SHP77 treated with DMSO at 0.1 percent for 48 hours (cell line): Measurements from ENCODE around the gene PPP1R26.

Experiments
- DNase-seq: peaks from one replicate; lab custom pipeline; 2025; lab: John Stamatoyannopoulos, UW

The PPP1R26 gene

DNA sequence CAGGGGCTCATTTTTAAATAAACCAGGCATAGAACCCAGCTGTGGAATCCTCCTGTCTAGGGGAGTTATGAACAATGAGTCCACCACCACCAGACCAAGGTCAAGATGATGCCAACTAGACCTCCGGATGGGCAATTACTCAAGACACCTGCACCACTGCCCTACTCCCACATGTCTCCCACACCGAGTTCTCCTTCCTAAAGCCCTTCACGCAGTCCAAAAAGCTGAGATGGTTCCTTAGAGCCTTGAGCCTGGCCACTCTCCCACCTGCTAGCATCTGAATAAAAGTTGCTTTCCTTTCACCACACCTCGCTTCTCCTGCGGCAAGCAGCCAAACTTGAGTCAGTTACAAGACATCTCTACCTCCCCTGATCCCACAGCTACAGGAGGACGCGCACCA, 15.4 kb upstream of the PPP1R26 start:
- DNase-seq, result no peak

DNA sequence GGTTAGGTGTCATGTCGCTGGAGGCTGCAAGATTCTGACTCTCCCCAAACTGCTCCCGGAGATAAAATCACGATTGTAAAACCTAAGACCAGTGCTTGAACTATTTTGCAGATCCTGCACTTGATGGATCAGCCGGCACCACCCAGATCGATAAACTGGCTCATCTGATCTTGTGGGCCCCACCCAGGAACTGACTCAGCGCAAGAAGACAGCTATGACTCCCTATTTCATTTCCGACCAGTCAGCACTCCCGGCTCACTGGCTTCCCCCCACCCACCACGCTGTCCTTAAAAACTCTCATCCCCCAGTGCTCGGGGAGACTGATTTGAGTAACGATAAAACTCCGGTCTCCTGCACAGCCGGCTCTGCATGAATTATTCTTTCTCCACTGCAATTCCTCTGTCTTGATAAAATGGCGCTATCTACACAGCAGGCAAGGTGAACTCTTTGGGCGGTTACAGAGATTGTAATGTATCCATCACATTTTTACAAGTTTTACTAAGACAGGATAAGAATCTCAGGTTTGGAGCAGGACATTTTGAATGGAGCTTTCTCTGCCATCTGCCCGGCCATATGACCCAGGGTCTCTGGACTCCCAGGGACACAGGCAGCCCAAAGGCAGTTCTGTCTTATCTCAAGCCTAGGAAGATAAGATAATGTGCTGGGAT, 10.6 kb upstream of the PPP1R26 start:
- no peak for DNase-seq

DNA sequence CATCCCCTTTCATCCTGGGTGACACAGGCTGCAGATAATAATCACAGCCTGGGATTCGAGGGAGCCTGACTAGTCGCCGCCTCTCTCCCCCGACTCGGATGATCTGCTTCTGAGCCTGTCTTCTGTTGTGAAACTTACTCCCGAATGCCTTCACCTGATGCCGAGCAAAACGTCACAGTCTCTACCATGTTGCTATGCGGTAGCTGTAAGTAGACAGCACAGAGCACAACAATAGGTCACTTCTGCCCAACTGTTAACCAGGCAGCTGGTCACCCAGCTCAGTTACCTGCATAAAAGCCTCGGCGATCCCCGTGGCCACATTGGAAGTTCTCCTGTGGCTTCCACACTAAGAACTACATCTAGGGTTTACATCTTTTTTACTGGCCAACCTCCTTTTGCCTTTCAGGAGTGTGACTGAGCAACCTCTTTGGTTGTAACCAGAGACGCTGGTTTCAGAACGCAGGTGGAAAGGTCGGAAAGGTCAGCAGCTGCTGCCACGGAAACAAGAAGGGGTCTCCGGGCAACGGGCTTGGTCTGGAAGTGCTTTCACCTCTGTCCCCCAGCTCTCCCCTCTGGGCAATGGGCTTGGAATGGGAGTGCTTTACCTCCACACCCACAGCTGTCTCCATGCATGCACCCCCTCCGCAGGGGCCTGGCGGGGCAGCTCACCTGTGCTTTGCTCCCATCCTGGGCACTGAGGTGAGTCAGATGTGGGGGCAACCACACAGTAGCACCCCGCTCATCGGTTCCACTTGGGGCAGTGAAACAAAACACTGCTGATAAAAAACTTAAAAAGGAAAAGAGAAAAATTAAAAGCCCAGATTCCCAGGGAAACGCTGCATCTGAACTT, 7.6 kb upstream of the PPP1R26 start:
- DNase-seq, result no peak

DNA sequence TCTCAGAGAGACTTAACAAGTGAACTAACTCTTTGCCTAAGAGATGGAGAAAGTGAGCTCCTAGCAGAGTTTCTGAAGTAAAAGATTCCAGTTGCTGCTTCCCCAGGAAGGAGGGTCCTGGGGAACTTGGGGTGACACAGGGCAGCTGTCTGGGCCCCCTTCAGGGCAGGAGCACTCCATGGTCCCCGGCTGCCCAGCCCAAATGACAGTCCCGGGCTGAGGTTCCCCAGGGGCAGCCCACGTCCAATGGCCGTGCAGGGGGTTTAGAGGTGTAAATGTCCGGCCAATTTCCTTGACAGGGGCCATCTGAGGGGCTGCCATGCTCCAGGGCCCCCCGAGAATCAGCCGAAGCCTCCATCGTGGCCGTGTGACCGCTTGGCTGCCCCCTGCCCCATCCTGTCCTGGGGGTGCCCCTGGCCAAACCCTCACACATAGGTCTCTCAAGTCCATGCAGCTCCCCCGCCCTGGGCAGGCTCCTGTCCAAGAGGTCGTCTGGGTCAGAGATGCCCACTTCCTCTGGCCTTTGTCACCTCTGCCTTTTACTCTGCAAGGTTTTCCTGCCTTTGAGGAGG, 5.5 kb upstream of the PPP1R26 start:
- no peak for DNase-seq

DNA sequence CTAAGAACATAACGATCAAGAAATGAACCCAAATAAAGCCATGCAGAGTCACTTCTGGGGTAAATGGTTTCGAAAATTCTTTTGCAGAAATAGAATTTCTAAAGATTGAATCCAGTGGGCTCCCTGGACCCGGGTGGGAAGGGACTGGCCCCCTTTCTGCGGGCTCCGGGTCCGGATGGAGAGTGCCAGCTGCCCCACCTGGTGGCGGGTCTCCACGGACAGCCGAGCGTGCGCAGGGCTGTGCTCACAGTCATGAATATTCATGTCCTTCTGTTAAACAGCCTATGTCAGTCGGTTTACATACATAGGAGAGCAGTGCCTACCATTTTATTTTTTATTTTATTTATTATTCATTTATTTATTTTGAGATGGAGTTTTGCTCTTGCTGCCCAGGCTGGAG, 4.7 kb upstream of the PPP1R26 start:
- no peak for DNase-seq

DNA sequence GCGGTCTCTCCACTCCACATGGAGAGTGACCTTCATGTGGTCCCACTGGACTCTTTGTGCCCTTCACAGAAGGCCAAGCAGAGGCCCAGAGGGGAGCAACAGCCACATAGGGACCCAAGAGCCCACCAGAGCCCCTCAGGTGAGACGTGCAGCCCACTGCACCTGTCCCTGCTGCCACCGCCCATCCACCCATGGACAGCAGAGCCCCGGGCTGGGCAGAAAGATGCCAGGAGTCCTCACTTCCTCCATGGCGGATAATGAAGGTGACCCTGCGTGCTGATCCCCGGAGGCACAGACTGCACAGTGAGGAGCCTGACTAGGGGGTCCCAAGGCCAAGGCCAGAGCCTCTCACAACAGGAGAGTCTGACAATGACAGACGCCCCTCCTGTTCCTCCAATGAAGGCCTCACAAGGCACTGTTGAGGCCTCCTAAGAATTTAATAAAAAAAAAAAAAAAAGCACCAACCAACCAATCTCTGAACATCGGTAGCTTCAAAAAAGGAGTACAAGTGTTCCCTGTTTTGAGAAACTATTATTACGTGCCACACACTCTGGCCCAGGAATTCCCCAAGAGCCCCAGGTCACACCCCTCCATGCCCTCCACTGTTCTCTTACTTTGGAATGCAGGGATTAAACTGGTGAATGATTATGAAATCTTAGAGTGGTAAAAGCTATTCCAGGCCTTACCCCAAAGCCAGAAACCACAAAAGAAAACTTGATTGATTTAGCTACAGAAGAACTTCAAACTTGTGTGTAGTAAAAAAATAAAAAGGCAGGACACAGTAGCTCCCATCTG, 2.8 kb upstream of the PPP1R26 start:
- DNase-seq, result no peak

DNA sequence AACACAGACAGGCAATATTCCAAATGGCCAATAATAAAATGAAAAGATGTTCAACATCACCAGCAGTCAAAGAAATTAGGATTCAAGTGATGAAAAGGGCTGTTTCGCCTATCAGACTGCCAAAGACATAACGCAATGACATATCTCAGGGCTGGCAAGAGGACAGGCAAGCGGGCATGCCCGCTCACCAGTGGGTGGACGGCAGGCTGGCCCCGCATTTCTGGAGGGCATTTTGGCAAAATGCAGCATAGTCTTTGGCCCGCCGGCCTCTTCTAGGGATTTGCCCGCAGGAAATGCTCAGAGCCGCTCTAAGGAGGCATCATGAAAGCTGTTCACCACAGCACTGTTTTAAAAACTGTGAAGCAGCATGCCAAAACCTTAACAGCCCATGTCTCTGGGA, 1.4 kb upstream of the PPP1R26 start:
- no peak for DNase-seq

DNA sequence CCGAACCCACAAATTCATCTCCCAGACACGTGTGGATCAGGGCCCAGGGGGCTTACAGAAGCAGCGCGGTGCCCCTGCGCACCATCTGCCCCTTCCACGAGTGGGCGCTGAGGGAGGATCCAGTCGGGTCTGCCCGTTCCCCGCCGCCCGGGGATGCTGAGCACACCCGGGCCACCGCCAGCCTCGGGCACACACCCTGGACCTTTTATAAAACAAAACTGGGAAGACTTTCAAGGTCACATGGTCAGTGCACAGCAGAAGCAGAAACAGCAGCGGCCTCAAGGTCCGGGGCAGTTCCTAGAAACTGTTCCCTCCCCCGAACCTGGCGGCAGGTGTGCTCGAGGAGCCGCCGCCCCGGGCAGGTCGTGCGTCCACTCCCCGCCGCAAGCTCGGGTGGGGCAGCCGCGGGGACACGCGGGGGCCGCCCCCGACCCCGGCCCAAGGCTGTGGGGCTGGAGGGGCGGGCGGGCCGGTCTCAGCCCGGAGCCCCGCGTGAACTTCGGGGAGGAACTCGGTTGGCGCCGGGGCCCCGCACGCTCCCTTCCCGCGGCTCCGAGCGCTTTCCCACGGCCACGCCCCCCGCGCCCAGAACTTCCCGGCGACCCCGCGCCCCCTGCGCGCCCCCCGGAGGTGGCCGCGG, 633 bp upstream of the PPP1R26 start:
- no peak for DNase-seq

DNA sequence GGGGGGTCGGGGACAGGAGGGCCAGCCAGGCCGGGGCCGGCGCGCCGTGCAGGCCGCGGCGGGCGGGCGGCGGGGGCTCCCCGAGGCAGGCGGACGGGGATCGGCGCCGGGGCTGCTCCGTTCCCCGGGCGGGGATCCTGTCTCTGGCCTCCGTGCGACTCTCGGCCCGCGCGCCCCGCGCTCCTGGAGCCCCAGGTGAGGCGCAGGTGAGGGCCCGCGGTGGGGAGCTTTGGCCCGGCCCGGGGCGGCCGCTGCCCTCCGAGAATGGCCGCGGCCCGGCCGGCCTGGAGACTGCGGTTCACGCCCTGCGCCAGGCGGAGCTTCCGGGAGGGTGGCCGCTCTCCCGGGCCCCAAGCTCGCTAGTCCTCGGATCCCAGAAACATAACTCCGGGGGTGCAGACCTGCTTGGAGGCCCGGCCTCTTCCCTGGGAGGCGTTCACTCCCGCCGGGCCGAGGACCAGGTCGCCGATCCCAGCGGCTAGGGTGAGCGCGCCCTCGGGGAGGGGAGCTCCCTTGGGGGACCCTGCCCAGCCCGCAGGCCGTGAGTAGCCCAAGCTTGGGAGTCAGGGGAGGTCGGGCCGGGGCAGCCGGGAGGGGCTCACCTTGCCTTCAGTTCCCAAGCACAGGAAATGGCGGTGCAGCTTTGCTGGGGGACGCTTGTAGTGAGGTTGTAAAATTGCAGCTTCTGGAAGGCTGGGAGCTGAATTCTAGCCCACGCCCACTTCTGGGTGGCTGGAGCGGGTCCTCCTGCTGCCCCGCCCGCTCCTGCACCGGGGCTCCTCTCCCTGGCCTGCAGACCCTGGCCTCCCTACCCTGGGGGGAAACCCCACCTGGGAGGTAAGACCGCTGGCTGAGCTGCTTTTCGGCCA, 723 bp downstream of the PPP1R26 start:
- DNase-seq, result no peak

DNA sequence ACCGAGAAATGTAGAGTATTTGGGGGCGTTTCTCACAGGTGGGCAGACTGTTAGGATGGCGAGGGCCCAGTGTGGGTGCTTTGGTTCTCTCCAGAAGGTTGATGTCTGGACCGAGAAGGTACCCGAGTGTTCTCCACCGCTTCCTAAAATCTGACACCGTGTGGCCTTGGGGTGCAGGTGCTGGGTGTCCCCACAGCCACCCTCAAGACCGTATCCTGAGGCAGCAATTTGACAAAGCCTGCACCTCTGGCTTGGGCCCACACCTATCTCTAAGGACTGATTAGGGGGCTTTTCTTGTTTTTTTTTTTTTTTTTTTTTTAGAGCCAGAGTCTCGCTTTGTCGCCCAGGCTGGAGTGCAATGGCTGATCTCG, 1.3 kb downstream of the PPP1R26 start:
- DNase-seq, result no peak

DNA sequence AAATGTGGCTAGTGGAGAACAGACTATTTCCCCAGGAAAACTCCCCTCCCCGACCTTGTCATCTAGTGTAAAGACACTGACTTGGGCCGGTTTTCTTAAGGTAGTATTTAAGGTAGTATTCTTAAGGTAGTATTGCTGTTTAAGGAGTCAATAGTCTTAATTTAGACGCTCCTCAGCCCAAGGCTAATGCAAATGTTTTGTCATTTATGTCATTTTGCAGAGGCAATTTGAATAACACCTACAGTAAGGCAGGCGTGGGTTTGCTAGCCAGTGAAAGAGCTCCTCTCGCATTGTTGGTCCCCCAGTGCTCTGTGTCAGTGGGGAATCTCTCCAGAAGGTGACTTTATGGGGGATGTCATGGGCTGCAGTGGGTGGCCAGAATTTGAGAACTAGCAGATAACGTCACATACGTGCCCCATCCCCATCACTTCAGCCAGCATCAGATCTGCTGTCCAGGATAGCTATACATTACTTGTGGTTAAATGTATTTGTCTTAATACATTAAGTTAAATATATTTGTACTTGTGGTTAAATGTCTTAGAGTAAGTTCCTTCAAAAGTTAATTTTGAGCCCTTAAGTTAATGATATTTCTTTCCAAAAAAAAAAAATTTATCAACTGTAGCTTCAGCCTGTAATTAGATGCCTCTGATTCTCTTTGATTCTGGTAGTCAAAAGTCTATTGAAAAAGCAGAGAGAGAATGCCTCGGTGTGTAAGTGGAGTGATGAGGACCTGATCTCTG, 2.6 kb downstream of the PPP1R26 start:
- no peak for DNase-seq

DNA sequence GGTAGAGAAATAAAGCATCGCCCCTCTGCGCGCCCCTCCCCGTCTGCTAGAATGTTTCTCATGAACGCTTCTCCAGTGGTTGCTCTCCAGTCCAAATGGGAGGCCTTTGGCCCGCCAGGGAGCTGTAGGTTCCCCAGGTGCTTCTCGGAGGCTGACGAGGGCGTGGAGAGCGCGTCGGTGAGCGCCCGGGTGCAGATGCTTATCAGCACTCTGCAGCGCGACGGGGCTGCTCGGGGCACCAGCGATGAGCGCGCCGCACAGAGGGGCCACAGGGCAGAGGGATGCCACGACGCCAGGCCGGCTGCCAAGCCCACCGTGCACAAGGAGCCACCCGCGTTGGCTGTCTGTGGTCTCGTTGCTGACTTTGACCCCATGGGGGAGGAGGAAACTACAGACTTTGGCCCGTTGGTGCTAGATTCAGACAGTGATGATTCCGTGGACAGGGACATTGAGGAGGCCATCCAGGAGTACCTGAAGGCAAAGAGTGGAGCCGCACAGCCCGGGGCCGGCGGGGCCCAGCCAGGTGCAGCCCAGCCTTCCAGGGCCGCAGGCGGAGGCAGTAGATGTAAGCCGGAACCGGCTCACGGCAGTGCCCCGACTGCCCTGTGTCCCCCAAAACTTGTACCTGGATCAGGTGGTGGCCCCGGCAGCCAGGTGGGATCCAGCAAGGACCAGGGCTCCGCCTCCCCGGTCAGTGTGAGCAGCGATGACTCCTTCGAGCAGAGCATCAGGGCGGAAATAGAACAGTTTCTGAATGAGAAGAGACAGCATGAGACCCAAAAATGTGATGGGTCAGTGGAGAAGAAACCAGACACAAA, 5.1 kb downstream of the PPP1R26 start:
- DNase-seq, result no peak

DNA sequence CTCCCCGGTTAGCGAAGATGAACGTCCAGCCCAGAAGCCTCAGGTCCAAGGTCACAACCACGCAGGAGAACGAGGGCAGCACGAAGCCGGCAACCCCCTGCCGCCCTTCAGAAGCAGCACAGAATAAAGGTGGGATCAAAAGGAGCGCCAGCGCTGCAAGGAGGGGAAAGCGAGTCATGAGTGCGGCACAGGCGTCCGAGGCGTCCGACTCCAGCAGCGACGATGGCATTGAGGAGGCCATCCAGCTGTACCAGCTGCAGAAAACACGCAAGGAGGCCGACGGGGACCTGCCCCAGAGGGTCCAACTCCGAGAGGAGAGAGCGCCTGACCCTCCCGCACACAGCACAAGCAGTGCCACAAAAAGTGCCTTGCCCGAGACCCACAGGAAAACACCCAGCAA, 5.8 kb downstream of the PPP1R26 start:
- DNase-seq, result no peak

DNA sequence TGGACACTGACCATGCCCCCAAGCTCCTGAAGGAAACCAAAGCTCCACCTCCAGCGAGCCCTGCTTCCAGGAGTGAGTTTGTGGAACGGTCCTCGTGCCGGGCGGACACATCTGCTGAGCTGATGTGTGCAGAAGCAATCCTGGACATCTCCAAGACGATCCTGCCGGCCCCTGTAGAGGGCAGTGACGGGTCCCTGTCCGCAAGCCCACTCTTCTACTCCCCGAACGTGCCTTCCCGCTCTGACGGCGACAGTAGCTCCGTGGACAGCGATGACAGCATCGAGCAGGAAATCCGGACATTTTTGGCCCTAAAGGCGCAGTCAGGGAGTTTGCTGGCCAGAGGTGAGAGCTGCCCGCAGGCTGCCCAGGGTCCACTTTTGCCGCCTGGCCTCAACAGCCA, 6.2 kb downstream of the PPP1R26 start:
- no peak for DNase-seq

DNA sequence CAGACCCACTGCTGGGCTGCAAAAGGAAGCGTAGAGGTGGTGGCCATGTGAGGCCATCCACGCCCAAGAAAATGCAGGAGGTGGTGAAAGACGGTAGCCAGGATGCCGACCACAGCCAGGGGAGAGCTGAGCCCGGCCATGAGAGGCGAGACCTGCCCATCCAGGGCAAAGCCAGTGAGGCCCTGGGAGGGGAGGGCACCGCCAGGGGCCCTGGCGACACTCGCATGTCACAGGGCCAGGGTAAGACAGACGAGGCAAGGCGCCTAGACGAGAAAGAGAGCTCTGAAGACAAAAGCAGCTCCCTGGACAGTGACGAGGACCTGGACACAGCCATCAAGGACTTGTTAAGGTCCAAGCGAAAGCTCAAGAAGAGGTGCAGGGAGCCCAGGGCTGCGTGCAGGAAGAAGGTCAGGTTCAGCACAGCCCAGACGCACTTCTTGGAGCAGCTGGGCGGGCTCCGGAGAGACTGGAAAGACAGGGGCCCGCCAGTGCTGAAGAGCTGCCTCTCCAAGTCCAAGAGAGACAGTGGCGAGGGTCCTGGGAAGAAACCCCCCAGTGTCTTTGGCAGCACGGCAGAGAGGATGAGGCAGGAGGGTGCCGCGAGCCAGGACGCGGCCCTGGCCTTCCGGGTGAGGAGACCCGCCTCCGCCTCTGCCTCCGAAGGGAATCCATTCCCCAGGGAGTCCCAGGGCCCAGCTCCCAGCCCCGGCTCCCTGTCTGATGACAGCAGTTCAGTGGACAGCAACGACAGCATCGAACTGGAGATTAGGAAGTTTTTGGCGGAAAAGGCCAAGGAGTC, 6.9 kb downstream of the PPP1R26 start:
- no peak for DNase-seq

DNA sequence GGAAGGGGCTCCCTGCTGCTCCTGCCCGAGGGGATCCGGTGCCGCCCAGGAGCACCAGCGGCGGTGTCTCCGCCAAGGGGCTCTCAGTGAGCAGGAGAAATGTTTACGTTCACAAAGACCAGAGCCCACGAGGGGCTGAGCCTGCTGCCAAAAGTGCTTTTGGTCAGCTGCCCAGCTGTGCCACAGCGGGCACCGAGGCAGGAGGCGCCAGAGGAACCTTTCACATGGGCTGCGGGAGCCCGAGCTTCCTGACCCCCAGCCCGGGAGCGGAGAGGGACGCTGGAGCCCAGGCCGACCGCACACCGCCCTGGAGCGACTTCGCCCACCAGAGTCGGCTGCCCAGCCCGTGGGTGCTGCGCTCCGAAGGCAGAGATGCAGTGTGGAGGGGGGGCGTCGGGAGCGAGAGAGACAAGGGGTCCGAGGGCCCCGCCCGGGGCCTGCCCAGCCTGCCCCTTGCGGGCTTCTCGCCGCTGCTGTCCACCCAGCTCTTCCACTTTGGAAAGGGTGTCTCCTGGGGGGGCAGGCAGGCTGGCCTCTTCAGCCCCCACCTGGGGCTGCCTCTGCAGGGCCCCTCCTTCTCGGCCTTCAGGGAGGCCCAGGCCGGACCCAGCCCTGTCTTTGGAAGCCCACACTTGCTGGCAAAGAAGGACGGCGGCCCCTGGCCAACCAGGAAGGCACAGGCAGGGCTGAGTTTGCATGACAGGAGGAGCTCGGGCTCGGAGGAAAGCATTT, 7.9 kb downstream of the PPP1R26 start:
- no peak for DNase-seq

DNA sequence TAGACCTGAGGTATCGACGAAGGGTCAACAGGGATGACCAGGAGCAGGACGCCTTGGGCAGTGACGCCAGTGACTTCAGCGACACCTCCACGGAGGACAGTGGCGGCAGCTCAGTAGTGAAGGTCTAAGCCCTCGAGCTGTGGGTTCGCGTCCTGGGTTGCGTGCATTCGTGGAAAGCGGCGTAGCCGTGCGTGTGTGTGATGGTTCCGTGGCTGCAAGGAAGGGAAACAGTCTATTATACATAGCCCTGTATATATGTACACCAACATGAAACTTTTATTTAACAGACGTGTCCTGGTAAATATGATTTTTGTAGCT, 8.4 kb downstream of the PPP1R26 start:
- DNase-seq, result no peak

DNA sequence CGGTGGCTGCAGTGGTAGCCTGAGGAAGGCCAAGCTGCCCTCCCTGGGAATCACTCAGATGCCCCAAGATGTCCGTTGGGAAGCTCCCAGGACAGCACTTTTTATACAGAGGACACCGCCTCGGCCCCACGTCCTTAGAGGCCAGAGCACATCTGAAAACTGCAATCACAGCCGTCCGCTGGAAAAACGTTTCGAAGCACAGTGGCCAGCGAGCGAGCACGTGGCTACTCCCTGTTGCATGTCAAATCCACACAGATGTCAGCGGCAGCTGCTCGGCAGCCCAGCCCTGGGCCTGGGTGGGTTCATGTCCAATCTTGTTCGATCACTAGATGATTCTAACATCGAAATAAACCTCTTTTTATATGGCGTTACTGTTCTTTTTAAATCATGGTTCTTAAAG, 8.9 kb downstream of the PPP1R26 start:
- no peak for DNase-seq
